Inferior parietal cortex (tissue), 1 donor: ENCODE results near the gene MVB12B.

Experiments
- DNase-seq: peaks from one replicate; pipeline ENCODE4 v3.0.0-alpha.2; 2016; ENCODE audit errors: extremely low spot score

MVB12B gene

GRCh38 chr9:126386088-126386487 lies 59.5 kb downstream of the MVB12B start:
- DNase-seq: no peak

GRCh38 chr9:126386776-126387175 lies 60.1 kb downstream of the MVB12B start:
- no peak for DNase-seq

DNA sequence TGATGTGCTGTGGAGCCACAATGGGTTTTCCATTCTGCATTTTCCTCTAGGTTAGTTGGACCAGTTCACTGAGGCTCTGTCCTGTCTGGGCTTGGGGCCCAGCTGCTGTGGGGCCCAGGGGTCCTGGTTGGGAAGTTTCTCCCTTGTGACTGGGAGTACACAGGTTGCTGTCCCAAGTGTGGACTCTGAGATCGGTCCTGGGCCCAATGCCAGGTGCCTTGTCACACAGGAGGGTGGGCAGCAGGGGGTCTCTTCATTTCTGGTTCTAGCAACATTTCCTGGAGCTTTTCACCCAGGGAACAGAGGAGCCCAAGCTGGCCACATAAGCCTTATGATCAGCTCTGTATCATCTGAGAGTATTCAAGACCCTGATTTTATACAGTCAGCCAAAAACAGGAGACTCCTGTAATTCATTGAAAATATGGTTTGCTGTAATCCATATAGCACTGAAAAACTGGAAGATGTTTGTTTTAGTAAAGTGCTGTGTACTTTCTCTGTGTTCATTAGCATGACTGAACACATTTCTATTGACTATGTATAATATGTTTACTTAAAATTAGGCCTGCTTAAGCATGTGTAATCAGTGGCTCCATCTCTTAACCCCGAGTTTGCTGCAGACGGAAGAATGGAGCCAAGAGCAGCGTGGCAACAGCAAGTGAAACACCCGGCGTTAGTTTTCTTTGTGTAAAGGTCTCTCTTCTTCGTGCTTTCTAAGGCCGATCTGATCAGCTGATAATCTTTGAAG lies 62.5 kb downstream of the MVB12B start:
- DNase-seq: no peak

DNA sequence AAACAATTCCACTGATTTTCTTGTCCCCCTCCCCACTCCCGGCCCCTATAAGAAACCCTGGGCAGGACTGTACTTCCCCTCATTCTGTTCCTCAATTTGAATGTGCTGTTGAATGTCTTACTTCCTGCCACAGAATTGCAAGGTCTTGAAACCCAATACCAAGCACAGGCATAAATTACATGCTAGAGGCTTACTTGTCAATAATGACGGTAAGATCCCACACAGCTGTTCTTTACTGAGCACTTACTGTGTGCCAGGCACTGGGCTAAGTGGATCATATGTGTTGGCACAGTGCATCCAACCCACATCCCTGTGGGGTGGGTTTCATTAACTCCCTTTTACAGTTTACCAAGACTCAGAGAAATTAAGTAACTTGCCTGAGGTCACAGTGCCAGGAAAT lies 63.4 kb downstream of the MVB12B start:
- DNase-seq: no peak

- DNase-seq: no peak
Observed at GRCh38 chr9:126390923-126391322, 64.3 kb downstream of the MVB12B start.

GRCh38 chr9:126391713-126392661 lies 65.4 kb downstream of the MVB12B start:
- DNase-seq: no peak

GRCh38 chr9:126392662-126393371 lies 66.2 kb downstream of the MVB12B start:
- no peak for DNase-seq

DNA sequence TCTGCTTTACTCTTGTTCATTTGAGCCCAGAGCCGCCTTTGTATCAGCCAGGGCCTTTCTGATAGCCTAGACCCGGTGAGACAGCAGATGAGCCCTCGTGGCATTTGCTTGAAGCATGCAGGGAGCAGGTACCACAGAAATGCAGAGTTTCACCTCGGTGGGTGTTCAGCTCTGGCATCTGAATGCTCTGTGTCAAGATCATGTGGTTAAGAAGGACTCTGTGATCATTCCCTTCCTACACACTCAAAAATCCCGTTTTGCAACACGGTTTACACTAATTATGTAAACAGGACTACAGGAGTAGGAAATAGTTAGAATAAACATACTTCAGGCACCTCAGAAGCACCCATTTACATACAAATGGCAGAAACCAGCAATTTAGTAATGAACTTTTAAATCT lies 67.2 kb downstream of the MVB12B start:
- DNase-seq: no peak

- no peak for DNase-seq
Observed at GRCh38 chr9:126394802-126395201, 68.2 kb downstream of the MVB12B start.

GRCh38 chr9:126395439-126396212 lies 69.0 kb downstream of the MVB12B start:
- DNase-seq: no peak

DNA sequence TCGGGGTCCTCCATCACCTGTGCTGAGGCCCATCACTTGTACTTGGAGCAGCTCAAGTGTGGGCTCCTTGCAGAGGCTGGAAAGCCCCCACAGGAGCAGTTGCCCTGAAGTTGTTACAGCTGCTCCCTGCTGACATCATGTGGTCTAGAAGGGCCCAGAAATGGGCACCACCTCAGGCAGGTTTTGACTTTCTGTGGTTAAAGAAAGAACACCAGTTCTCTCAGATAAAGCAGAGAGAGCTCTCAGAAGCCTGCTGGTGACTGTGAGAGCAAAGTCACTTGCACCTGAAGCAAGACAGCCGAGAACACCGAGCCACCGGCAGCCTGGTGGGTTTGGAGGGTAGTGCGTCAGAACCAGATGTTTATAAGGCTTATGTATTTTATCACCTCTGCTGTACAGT lies 70.4 kb downstream of the MVB12B start:
- DNase-seq: no peak

DNA sequence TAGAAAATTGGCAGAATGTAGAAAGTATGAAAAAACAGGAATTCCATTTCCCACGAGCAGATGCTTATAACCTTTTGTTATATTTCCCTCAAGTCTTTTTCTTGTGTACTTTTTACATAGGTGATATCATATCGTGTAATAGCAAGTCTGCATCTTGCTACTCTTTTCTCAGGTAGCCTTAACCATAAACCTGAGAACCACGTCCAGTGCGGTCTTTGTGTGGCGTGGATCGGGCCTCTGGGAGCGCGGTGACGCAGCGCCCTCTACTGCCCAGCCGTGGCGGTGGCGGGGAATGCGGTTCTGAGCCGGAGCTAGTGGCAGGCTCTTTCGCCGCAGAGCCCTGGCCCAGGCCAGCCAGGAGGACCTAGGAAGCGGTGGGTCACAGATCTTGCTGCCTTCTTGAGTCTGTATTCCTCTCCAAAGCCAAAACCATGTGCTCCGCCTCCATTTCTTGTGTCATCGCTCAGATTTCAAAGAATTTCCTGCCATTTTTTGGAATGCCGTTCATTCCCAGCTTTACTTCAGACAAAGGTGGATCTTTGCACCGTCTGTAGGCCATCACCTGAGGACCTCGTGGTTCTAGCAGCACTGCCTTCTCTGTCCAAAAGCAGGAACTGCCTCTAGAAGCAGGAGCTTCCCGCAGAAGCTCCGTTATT lies 71.9 kb downstream of the MVB12B start:
- DNase-seq: peak; percentile 87

GRCh38 chr9:126399251-126399650 lies 72.6 kb downstream of the MVB12B start:
- DNase-seq: no peak

DNA sequence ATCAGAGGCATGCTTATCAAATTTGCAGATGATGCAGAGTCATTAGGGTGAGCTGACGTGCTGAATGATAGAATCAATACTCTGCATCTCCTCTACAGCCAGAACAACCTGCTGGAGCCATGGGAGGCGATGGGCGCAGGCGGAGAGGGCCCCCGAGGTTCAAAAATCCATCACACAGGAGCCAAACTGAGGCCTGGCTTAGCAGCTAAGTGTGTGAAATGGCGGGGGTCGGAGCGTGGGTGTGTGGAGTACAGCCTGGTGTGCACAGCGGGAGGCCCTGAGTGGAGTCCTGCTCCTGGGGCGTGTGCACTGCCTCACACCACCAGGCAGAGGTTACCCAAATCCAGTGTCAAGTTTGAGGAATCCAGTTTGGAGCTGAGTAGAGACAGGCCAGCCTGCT lies 73.2 kb downstream of the MVB12B start:
- no peak for DNase-seq

- DNase-seq: no peak
Observed at GRCh38 chr9:126400571-126400970, 73.9 kb downstream of the MVB12B start.

- DNase-seq: no peak
Observed at GRCh38 chr9:126401107-126401506, 74.5 kb downstream of the MVB12B start.

GRCh38 chr9:126401581-126401980 lies 75.0 kb downstream of the MVB12B start:
- DNase-seq: no peak

DNA sequence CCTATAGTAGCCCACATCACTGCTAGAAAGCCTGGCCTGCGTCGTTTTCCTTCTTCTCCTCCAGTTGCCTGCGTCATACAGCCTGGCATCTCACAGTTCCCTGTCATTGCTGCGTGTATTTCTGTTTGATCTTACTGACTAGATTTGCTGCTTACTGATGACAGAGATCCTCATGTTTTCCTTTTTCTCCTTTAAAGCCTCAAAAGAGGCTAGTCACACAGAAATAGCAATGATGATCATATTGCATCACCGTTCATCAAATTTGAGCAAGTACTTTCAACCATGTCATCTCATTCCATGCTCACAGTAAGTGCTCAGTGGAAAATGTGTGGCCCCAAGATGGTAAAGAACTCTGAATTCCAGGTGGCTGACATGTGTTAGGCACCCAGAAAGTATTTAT lies 76.8 kb downstream of the MVB12B start:
- DNase-seq: no peak

GRCh38 chr9:126404459-126404858 lies 77.8 kb downstream of the MVB12B start:
- DNase-seq: no peak

GRCh38 chr9:126406075-126406667 lies 79.5 kb downstream of the MVB12B start:
- DNase-seq: no peak
